ENCODE results near the gene RAB6B. TPM values are rescaled to one million over a fixed set of nuclear protein-coding genes. Genes with fewer than 3 reads are reported as not detected.

The RAB6B gene
- total and polyA plus RNA-seq, 2 of the 8 experiments (the other 6 are each of a cell fraction or from before 2014, with no cell fraction given), result 7.9 to 15.6 TPM

GRCh38 chr3:133940536-133940935, 44.9 kb upstream of the RAB6B start:
- Histone ChIP-seq H3K27ac (ENCODE audit: low read depth, low read length) (no peak overlapping the region), H3K23me2 (ENCODE audit: low read depth, low read length) (peaks cover 2% of the 10 kb centered on the region; the same call in 1 of the 2 replicates), H3K4me3 (ENCODE audit: extremely low read depth in 1 of 4, insufficient read depth in 2 of 4, low read depth in 3 of 4, low read length in 4 of 4) (no peak overlapping the region), H3K23ac (ENCODE audit: insufficient read length) (no peak overlapping the region), H3K9me3 (ENCODE audit: insufficient read depth in 2 of 2, low read depth in 1 of 2, low read length in 1 of 2) (no peaks in the 10 kb centered on the region), H2BK20ac (ENCODE audit: low read length) (no peak overlapping the region), H3K79me1 (ENCODE audit: low read depth, low read length) (no peaks in the 10 kb centered on the region), H4K20me1 (replicated peaks in 1 of 2; ENCODE audit: control insufficient read depth in 1 of 2, insufficient read depth in 2 of 2, low read length in 2 of 2) (no peaks in the 10 kb centered on the region), H2AK5ac (ENCODE audit: low read depth, low read length) (no peak overlapping the region), H3K9ac (replicated peaks in 1 of 4; ENCODE audit: extremely low read depth in 1 of 4, low read depth in 3 of 4, low read length in 3 of 4) (no peak overlapping the region), H3K4me1 (replicated peaks in 1 of 4; ENCODE audit: control insufficient read depth in 3 of 4, insufficient read depth in 4 of 4, low read length in 3 of 4) (peaks cover 0 to 10% (median 3%) of the 10 kb centered on the region in 4 experiments; a peak in 5 of 7 replicates), H2BK12ac (ENCODE audit: low read depth, low read length) (no peak overlapping the region), H4K5ac (ENCODE audit: insufficient read length, low read depth, low read length) (no peak overlapping the region), H3K56ac (replicated peaks; ENCODE audit: insufficient read length, low read depth, low read length) (no peak overlapping the region), H2BK15ac (ENCODE audit: low read length) (no peak overlapping the region), H2AFZ (ENCODE audit: low read length) (no peak overlapping the region), H3K14ac (ENCODE audit: insufficient read length) (no peak overlapping the region), H3K4ac (replicated peaks; ENCODE audit: insufficient read length, low read depth, low read length) (no peak overlapping the region), H4K91ac (replicated peaks; ENCODE audit: insufficient read length, low read length) (no peak overlapping the region), H3K36me3 (ENCODE audit: control insufficient read depth in 2 of 4, insufficient read depth in 4 of 4, low read length in 3 of 4) (no peaks in the 10 kb centered on the region), H4K8ac (ENCODE audit: extremely low read depth, insufficient read depth, low read length) (no peak overlapping the region), H2BK120ac (replicated peaks; ENCODE audit: low read depth, low read length) (no peak overlapping the region), H3K18ac (ENCODE audit: extremely low read depth, low read length) (no peak overlapping the region), H3K4me2 (ENCODE audit: insufficient read depth in 1 of 2, low read depth in 2 of 2, low read length in 2 of 2) (no peak overlapping the region), H3K79me2 (ENCODE audit: control insufficient read depth in 1 of 2, insufficient read depth in 2 of 2, low read length in 2 of 2) (no peaks in the 10 kb centered on the region), H2BK5ac (ENCODE audit: low read depth, low read length) (no peak overlapping the region), H3K27me3 (replicated peaks in 1 of 4; ENCODE audit: control insufficient read depth in 3 of 4, extremely low read depth in 1 of 4, insufficient read depth in 3 of 4, low read length in 3 of 4) (no peaks in the 10 kb centered on the region)
- CTCF ChIA-PET (ENCODE audit: partially characterized antibody), result interaction anchor here (0.9 to 4.5 kb wide), 9 partner anchors 9 to 272 kb away, joined by 3 to 20 read pairs (median 4); no protein-coding TSS in a partner anchor
- DNase-seq (ENCODE audit: low read depth in 1 of 2, low spot score in 2 of 2) (peak in 1 of 2 experiments; percentile 22), FAIRE-seq (no peak)
- TF ChIP-seq PHF8 (conservative IDR thresholded peaks at IDR 0.05; ENCODE audit: low read depth, low read length) (no peak), SP4 (IDR thresholded peaks at IDR 0.05; ENCODE audit: low read length) (no peak), JUN (IDR thresholded peaks at IDR 0.05; ENCODE audit: low read depth, low read length) (no peak), EZH2 (IDR thresholded peaks at IDR 0.05; ENCODE audit: low read depth, low read length, severe bottlenecking) (no peak), BCL11A (IDR thresholded peaks at IDR 0.05; ENCODE audit: low read depth in 2 of 2, low read length in 2 of 2) (no peak), YY1 (IDR thresholded peaks at IDR 0.05; ENCODE audit: low read depth, low read length) (no peak)
- 83% methylated on average over 9 of the region's 10 CpGs; no CpG with 5 or more reads in 1 of the 2 experiments for WGBS, 2 experiments (ENCODE audit: extremely low coverage in 1 of 2, insufficient coverage in 1 of 2, insufficient read length in 1 of 2, insufficient replicate concordance in 2 of 2, low coverage in 1 of 2, low lambda C conversion rate in 2 of 2, missing lambda C conversion rate in 1 of 2)
- POLR2A ChIA-PET (ENCODE audit: partially characterized antibody), result no interaction called here

Measured in H1 (cell line).